A549 (cell line): Measurements from ENCODE around the gene NKTR. TPM values are rescaled to one million over a fixed set of nuclear protein-coding genes. Genes with fewer than 3 reads are reported as not detected.

Experiments
- ATAC-seq, 2 experiments: fragments of 200-7000 bp in 1 of 2; fragments of >200 bp in 1 of 2; cut with Nextera tagmentation in 1 of 2; cut with Tn5 transposase in 1 of 2; 3 replicates each; pipeline versions ENCODE4 v1.8.0 to v1.9.1; 2018 to 2020; ENCODE audit warnings: mild to moderate bottlenecking in 1 of 2, moderate library complexity in 1 of 2
- CTCF ChIA-PET: fragments of 300-600 bp; sonication (Branson Sonifier 250); formaldehyde crosslinking; extraction: SDS; loops from one replicate; lab custom pipeline; 2021; ENCODE audit warnings: antibody characterized with exemption, inconsistent platforms; lab: Yijun Ruan, JAX
- POLR2A ChIA-PET: fragments of 350-600 bp; formaldehyde crosslinking; extraction: SDS; loops from one replicate; lab custom pipeline; 2021; ENCODE audit warnings: antibody characterized with exemption, inconsistent platforms; lab: Yijun Ruan, JAX
- DNase-seq, 2 experiments: peaks; one replicate each; pipeline versions ENCODE4 v3.0.0 to v3.0.0-alpha.2; 2011 to 2016; ENCODE audit warnings: low read depth in 1 of 2, low spot score in 1 of 2
- FAIRE-seq: peaks from 2 replicates; lab custom pipeline; 2011; peaks lifted over from hg19 to GRCh38; lab: Jason Lieb, UNC
- H3K27ac ChIP-seq, 2 experiments: fragments of >200 bp; sonication (Bioruptor Twin); formaldehyde crosslinking; 3 replicates each; pipeline ENCODE4 v1.5.1; 2016 to 2017
- H3K4me1 ChIP-seq: fragments of >200 bp; sonication (Bioruptor Twin); formaldehyde crosslinking; 3 replicates; pipeline ENCODE4 v1.6.1; 2016
- H3K4me2 ChIP-seq: fragments of >200 bp; sonication (Bioruptor Twin); formaldehyde crosslinking; 3 replicates; pipeline ENCODE4 v1.6.1; 2016
- H3K4me3 ChIP-seq: fragments of >200 bp; sonication (Bioruptor Twin); formaldehyde crosslinking; 3 replicates; pipeline ENCODE4 v1.5.1; 2016
- H3K9me3 ChIP-seq: fragments of >200 bp; sonication (Bioruptor Twin); formaldehyde crosslinking; 3 replicates; pipeline ENCODE4 v1.6.1; 2016
- ATOH8 ChIP-seq: fragments of 250-450 bp; sonication (Bioruptor Pico); IDR thresholded peaks from 2 replicates; pipeline ENCODE4 v1.5.0; 2020; ENCODE audit warnings: low read depth, mild to moderate bottlenecking, moderate library complexity
- CBX8 ChIP-seq: fragments of 200-600 bp; sonication (generic); IDR thresholded peaks from 2 replicates; pipeline ENCODE4 v1.6.1; 2016
- CHD4 ChIP-seq: fragments of 200-600 bp; sonication (generic); IDR thresholded peaks from 2 replicates; pipeline ENCODE4 v1.6.1; 2016; ENCODE audit warnings: antibody characterized with exemption, mild to moderate bottlenecking, borderline replicate concordance
- E2F6 ChIP-seq: IDR thresholded peaks from 2 replicates; pipeline ENCODE4 v1.6.1; 2012; ENCODE audit warnings: low read depth, borderline replicate concordance
- EHMT2 ChIP-seq: fragments of 200-600 bp; sonication (generic); IDR thresholded peaks from 2 replicates; pipeline ENCODE4 v1.6.1; 2016; ENCODE audit warnings: antibody characterized with exemption, low read depth, mild to moderate bottlenecking, moderate library complexity
- ELK1 ChIP-seq: fragments of 150-350 bp; IDR thresholded peaks from 2 replicates; pipeline ENCODE4 v1.6.1; 2014; ENCODE audit warnings: low read depth, mild to moderate bottlenecking, low read length
- EP300 ChIP-seq, 2 experiments: fragments of >200 bp; sonication (Bioruptor Twin); formaldehyde crosslinking; IDR thresholded peaks; 2 replicates in 1 of 2; 3 replicates in 1 of 2; pipeline ENCODE4 v1.6.1; 2016 to 2017
- ESRRA ChIP-seq: fragments of 150-350 bp; IDR thresholded peaks from 2 replicates; pipeline ENCODE4 v1.6.1; 2014; ENCODE audit warnings: mild to moderate bottlenecking, low read length, borderline replicate concordance
- FOSL2 ChIP-seq, 2 experiments: fragments of 450-650 bp in 1 of 2; fragments of >200 bp in 1 of 2; sonication (Bioruptor Twin) in 1 of 2; formaldehyde crosslinking; IDR thresholded peaks; 2 replicates each; pipeline versions ENCODE4 v1.5.0 to v1.6.1; 2016 to 2020; ENCODE audit warnings: mild to moderate bottlenecking in 1 of 2, moderate library complexity in 1 of 2
- GATA3 ChIP-seq: IDR thresholded peaks from 2 replicates; pipeline ENCODE4 v1.6.1; 2012; ENCODE audit warnings: borderline replicate concordance
- HEYL ChIP-seq: fragments of 250-450 bp; sonication (Bioruptor Pico); IDR thresholded peaks from 2 replicates; pipeline ENCODE4 v1.8.0; 2021; ENCODE audit warnings: mild to moderate bottlenecking, moderate library complexity
- HOXB13 ChIP-seq: fragments of 250-450 bp; sonication (Bioruptor Pico); IDR thresholded peaks from 2 replicates; pipeline ENCODE4 v1.5.0; 2020; ENCODE audit warnings: low read depth, mild to moderate bottlenecking, moderate library complexity
- MAFK ChIP-seq: fragments of 450-650 bp; IDR thresholded peaks from 2 replicates; pipeline ENCODE4 v1.6.1; 2014; ENCODE audit not compliant: partially characterized antibody
- MAX ChIP-seq: IDR thresholded peaks from 2 replicates; pipeline ENCODE4 v1.6.1; 2012
- NPAS2 ChIP-seq: fragments of 250-450 bp; sonication (Bioruptor Pico); IDR thresholded peaks from 2 replicates; pipeline ENCODE4 v1.8.0; 2022; ENCODE audit warnings: mild to moderate bottlenecking, moderate library complexity, borderline replicate concordance
- PBX3 ChIP-seq: IDR thresholded peaks from 2 replicates; pipeline ENCODE4 v1.6.1; 2012
- POLR2A ChIP-seq: IDR thresholded peaks from 2 replicates; pipeline ENCODE4 v1.6.1; 2012; ENCODE audit warnings: mild to moderate bottlenecking, low read length
- SMC3 ChIP-seq: fragments of >200 bp; sonication (Bioruptor Twin); formaldehyde crosslinking; IDR thresholded peaks from 3 replicates; pipeline ENCODE4 v1.6.1; 2018; ENCODE audit warnings: inconsistent platforms
- SREBF2 ChIP-seq: fragments of 450-650 bp; IDR thresholded peaks from 2 replicates; pipeline ENCODE4 v1.6.1; 2014; ENCODE audit warnings: mild to moderate bottlenecking, moderate library complexity
- ZNF302 ChIP-seq: fragments of 250-450 bp; sonication (Bioruptor Pico); IDR thresholded peaks from 2 replicates; pipeline ENCODE4 v1.9.0; 2021; ENCODE audit warnings: inconsistent platforms, mild to moderate bottlenecking, moderate library complexity
- WGBS: methylation state at CpG from one replicate; pipeline ENCODE4 v1.1.6; 2017; ENCODE audit errors: missing lambda C conversion rate; 5-methylcytosine and 5-hydroxymethylcytosine counted together
- polyA plus RNA-seq, 4 experiments: library from polyadenylated mRNA; depleted of rRNA in 3 of 4; stranded (reverse); fragments of >200 nt; fragmentation: RNase III in 1 of 4; extraction: RNeasy Plus Mini Kit Qiagen cat#74134 plus additional on column Dnase treatment in 1 of 4; gene quantifications; 2 replicates in 3 of 4; 3 replicates in 1 of 4; pipeline ENCODE4 v1.2.3, GENCODE V29; 2011 to 2017

The NKTR gene
- polyA plus RNA-seq, 2 of the 4 experiments (the other 2 are of a cell fraction): 16.2 to 49.3 TPM

- Histone ChIP-seq H3K9me3 (no peaks in the 10 kb centered on the region), H3K4me2 (no peak overlapping the region), H3K4me3 (no peak overlapping the region), H3K4me1 (no peaks in the 10 kb centered on the region), H3K27ac (no peak overlapping the region)
- ChIA-PET POLR2A (no interaction called here), CTCF (no interaction called here)
- ATAC-seq (no peak), FAIRE-seq (no peak), DNase-seq (no peak)
- no peak for TF ChIP-seq HOXB13 (CRISPR knock-in tag)
- no peak for TF ChIP-seq PBX3
- no peak for TF ChIP-seq MAFK
- TF ChIP-seq ATOH8 (CRISPR knock-in tag): no peak
- TF ChIP-seq SMC3: no peak
- TF ChIP-seq HEYL (CRISPR knock-in tag): no peak
- no peak for TF ChIP-seq POLR2A
- TF ChIP-seq EHMT2: no peak
- no peak for TF ChIP-seq FOSL2 (IDR thresholded peaks at IDR 0.05)
- no peak for TF ChIP-seq FOSL2 (CRISPR knock-in tag; IDR thresholded peaks at IDR 0.05)
- no peak for TF ChIP-seq SREBF2
- 83% methylated on average over 9 of the region's 15 CpGs for whole genome bisulfite sequencing
Observed at GRCh38 chr3:42665050-42665878, 64.8 kb downstream of the NKTR start.

GRCh38 chr3:42666022-42666421, 65.5 kb downstream of the NKTR start:
- ChIA-PET POLR2A (no interaction called here), CTCF (no interaction called here)
- Histone ChIP-seq H3K4me1 (no peaks in the 10 kb centered on the region), H3K9me3 (no peaks in the 10 kb centered on the region), H3K27ac (no peak overlapping the region), H3K4me2 (no peak overlapping the region), H3K4me3 (no peak overlapping the region)
- 78% methylated on average over 7 of the region's 8 CpGs for WGBS
- FAIRE-seq (no peak), ATAC-seq (no peak), DNase-seq (no peak)
- TF ChIP-seq PBX3: no peak
- no peak for TF ChIP-seq MAX
- TF ChIP-seq NPAS2 (CRISPR knock-in tag): no peak
- no peak for TF ChIP-seq ZNF302
- TF ChIP-seq ELK1: no peak
- no peak for TF ChIP-seq GATA3
- no peak for TF ChIP-seq EP300 (IDR thresholded peaks at IDR 0.05)
- no peak for TF ChIP-seq CHD4

GRCh38 chr3:42666577-42666998, 66.1 kb downstream of the NKTR start:
- DNase-seq (no peak), ATAC-seq (no peak), FAIRE-seq (no peak)
- Histone ChIP-seq H3K4me3 (no peak overlapping the region), H3K9me3 (no peaks in the 10 kb centered on the region), H3K4me2 (no peak overlapping the region), H3K27ac (no peak overlapping the region), H3K4me1 (no peaks in the 10 kb centered on the region)
- 90% methylated on average over 1 of the region's 4 CpGs for WGBS
- ChIA-PET CTCF (no interaction called here), POLR2A (no interaction called here)
- no peak for TF ChIP-seq E2F6
- no peak for TF ChIP-seq CBX8
- no peak for TF ChIP-seq MAFK
- TF ChIP-seq ESRRA: no peak
- no peak for TF ChIP-seq HOXB13 (CRISPR knock-in tag)
